Activated naive CD8-positive, alpha-beta T cell (primary cell): Measurements from ENCODE around the gene PCDHGB7.

Source experiments
- H3K27ac Mint-ChIP-seq: one replicate; pipeline ENCODE4 v1.8.0; 2021; ENCODE audit warnings: mixed read lengths
- H3K27me3 Mint-ChIP-seq: one replicate; pipeline ENCODE4 v1.8.0; 2021; ENCODE audit warnings: mixed read lengths
- H3K36me3 Mint-ChIP-seq: one replicate; pipeline ENCODE4 v1.8.0; 2021; ENCODE audit warnings: mixed read lengths
- H3K4me1 Mint-ChIP-seq: one replicate; pipeline ENCODE4 v1.8.0; 2021; ENCODE audit warnings: low read depth, mixed read lengths
- H3K4me3 Mint-ChIP-seq: one replicate; pipeline ENCODE4 v1.8.0; 2021; ENCODE audit warnings: mild to moderate bottlenecking, mixed read lengths
- H3K9me3 Mint-ChIP-seq: one replicate; pipeline ENCODE4 v1.8.0; 2021; ENCODE audit warnings: low read depth, mixed read lengths

The PCDHGB7 gene

GRCh38 chr5:141434006-141434405 is 16.5 kb downstream of the PCDHGB7 start:
- Mint-ChIP-seq H3K9me3 (peaks cover 4% of the 10 kb centered on the region), H3K27ac (no peak overlapping the region)

GRCh38 chr5:141437221-141437620 is 19.7 kb downstream of the PCDHGB7 start:
- Mint-ChIP-seq H3K4me3 (no peak overlapping the region), H3K9me3 (peaks cover 2% of the 10 kb centered on the region), H3K36me3 (peaks cover 4% of the 10 kb centered on the region), H3K4me1 (no peaks in the 10 kb centered on the region), H3K27me3 (peaks cover 25% of the 10 kb centered on the region), H3K27ac (no peak overlapping the region)

More at GRCh38 chr5:141434006-141434405, 16.5 kb downstream of the PCDHGB7 start:
- Mint-ChIP-seq H3K4me3 (no peak overlapping the region), H3K27me3 (peaks cover 38% of the 10 kb centered on the region), H3K4me1 (peaks cover 10% of the 10 kb centered on the region), H3K36me3 (peaks cover 13% of the 10 kb centered on the region)

- H3K36me3 Mint-ChIP-seq: peaks cover 2% of the 10 kb centered on the region
- no peak overlapping the region for H3K27ac Mint-ChIP-seq
- peaks cover 20% of the 10 kb centered on the region for H3K27me3 Mint-ChIP-seq
- H3K4me1 Mint-ChIP-seq: no peaks in the 10 kb centered on the region
- peaks cover 4% of the 10 kb centered on the region for H3K9me3 Mint-ChIP-seq
- H3K4me3 Mint-ChIP-seq: no peak overlapping the region
Measured at GRCh38 chr5:141439411-141440141, 22.1 kb downstream of the PCDHGB7 start.

GRCh38 chr5:141440341-141440740 is 22.9 kb downstream of the PCDHGB7 start:
- Mint-ChIP-seq H3K27me3 (peaks cover 19% of the 10 kb centered on the region), H3K4me1 (no peaks in the 10 kb centered on the region), H3K36me3 (peaks cover 2% of the 10 kb centered on the region), H3K9me3 (peaks cover 4% of the 10 kb centered on the region), H3K4me3 (no peak overlapping the region), H3K27ac (no peak overlapping the region)

GRCh38 chr5:141441571-141442170 is 24.2 kb downstream of the PCDHGB7 start:
- no peak overlapping the region for H3K4me3 Mint-ChIP-seq
- no peak overlapping the region for H3K27ac Mint-ChIP-seq
- peaks cover 4% of the 10 kb centered on the region for H3K9me3 Mint-ChIP-seq
- H3K27me3 Mint-ChIP-seq: peaks cover 19% of the 10 kb centered on the region
- no peaks in the 10 kb centered on the region for H3K4me1 Mint-ChIP-seq
- H3K36me3 Mint-ChIP-seq: peaks cover 2% of the 10 kb centered on the region

- Mint-ChIP-seq H3K4me3 (no peak overlapping the region), H3K36me3 (peaks cover 3% of the 10 kb centered on the region), H3K27me3 (peaks cover 15% of the 10 kb centered on the region), H3K9me3 (no peaks in the 10 kb centered on the region), H3K27ac (no peak overlapping the region), H3K4me1 (no peaks in the 10 kb centered on the region)
Measured at GRCh38 chr5:141465351-141465750, 47.9 kb downstream of the PCDHGB7 start.
